ENCODE measurements around the gene CDHR3.
A peak's percentile ranks its signal among the peaks of the same experiment; 100 is the strongest.

The CDHR3 gene

GRCh38 chr7:106019470-106019820 lies 56.4 kb downstream of the CDHR3 start:
- no peaks in the 10 kb centered on the region for H3K79me2 ChIP-seq (ENCODE audit: insufficient read depth, low read length)
- no peak overlapping the region for H3K9ac ChIP-seq (ENCODE audit: low read depth, low read length, poor library complexity, severe bottlenecking)
- H3K9me2 ChIP-seq (replicated peaks; ENCODE audit: low read depth, low read length): no peaks in the 10 kb centered on the region
- no peaks in the 10 kb centered on the region for H4K20me1 ChIP-seq (ENCODE audit: insufficient read depth, low read length, poor library complexity, severe bottlenecking)
- H3K4me3 ChIP-seq (ENCODE audit: low read length, poor library complexity, severe bottlenecking): no peak overlapping the region
- H3K4me1 ChIP-seq (ENCODE audit: insufficient read depth, low read length, poor library complexity, severe bottlenecking): no peaks in the 10 kb centered on the region
- H3K4me2 ChIP-seq (ENCODE audit: low read depth, low read length, poor library complexity, severe bottlenecking): no peak overlapping the region
- peaks cover 96% of the 10 kb centered on the region for H3K27me3 ChIP-seq (ENCODE audit: insufficient read depth, low read length, poor library complexity, severe bottlenecking)
- no peaks in the 10 kb centered on the region for H3K36me3 ChIP-seq (ENCODE audit: insufficient read depth, low read length)
- no peak overlapping the region for H2AFZ ChIP-seq (ENCODE audit: low read length)
- no peak for TF ChIP-seq EZH2phosphoT487 (IDR thresholded peaks at IDR 0.05; ENCODE audit: borderline replicate concordance)
- TF ChIP-seq CTCF (conservative IDR thresholded peaks at IDR 0.05; ENCODE audit: low read length): no peak
- H3F3A ChIP-seq (ENCODE audit: low read depth): no peaks in the 10 kb centered on the region
- H3K9me3 ChIP-seq (ENCODE audit: insufficient read depth, low read depth, low read length): no peaks in the 10 kb centered on the region

- Histone ChIP-seq H2AFZ (ENCODE audit: low read length) (no peak overlapping the region), H4K20me1 (ENCODE audit: insufficient read depth, low read length, poor library complexity, severe bottlenecking) (no peaks in the 10 kb centered on the region), H3F3A (ENCODE audit: low read depth) (no peaks in the 10 kb centered on the region), H3K9ac (ENCODE audit: low read depth, low read length, poor library complexity, severe bottlenecking) (no peak overlapping the region), H3K4me3 (ENCODE audit: low read length, poor library complexity, severe bottlenecking) (no peak overlapping the region), H3K36me3 (ENCODE audit: insufficient read depth, low read length) (no peaks in the 10 kb centered on the region), H3K27me3 (ENCODE audit: insufficient read depth, low read length, poor library complexity, severe bottlenecking) (peaks cover 96% of the 10 kb centered on the region), H3K4me2 (ENCODE audit: low read depth, low read length, poor library complexity, severe bottlenecking) (no peak overlapping the region), H3K9me2 (replicated peaks; ENCODE audit: low read depth, low read length) (no peaks in the 10 kb centered on the region), H3K4me1 (ENCODE audit: insufficient read depth, low read length, poor library complexity, severe bottlenecking) (peaks cover 8% of the 10 kb centered on the region), H3K79me2 (ENCODE audit: insufficient read depth, low read length) (no peaks in the 10 kb centered on the region), H3K9me3 (ENCODE audit: insufficient read depth, low read depth, low read length) (no peaks in the 10 kb centered on the region)
- TF ChIP-seq CTCF (conservative IDR thresholded peaks at IDR 0.05; ENCODE audit: low read length): no peak
- TF ChIP-seq EZH2phosphoT487 (IDR thresholded peaks at IDR 0.05; ENCODE audit: borderline replicate concordance): no peak
Measured at GRCh38 chr7:106021151-106022067, 58.3 kb downstream of the CDHR3 start.

- Histone ChIP-seq H3K9ac (ENCODE audit: low read depth, low read length, poor library complexity, severe bottlenecking) (no peak overlapping the region), H3K4me3 (ENCODE audit: low read length, poor library complexity, severe bottlenecking) (no peak overlapping the region), H3K79me2 (ENCODE audit: insufficient read depth, low read length) (no peaks in the 10 kb centered on the region), H2AFZ (ENCODE audit: low read length) (no peak overlapping the region), H3F3A (ENCODE audit: low read depth) (no peaks in the 10 kb centered on the region), H3K4me2 (ENCODE audit: low read depth, low read length, poor library complexity, severe bottlenecking) (no peak overlapping the region), H3K36me3 (ENCODE audit: insufficient read depth, low read length) (no peaks in the 10 kb centered on the region), H4K20me1 (ENCODE audit: insufficient read depth, low read length, poor library complexity, severe bottlenecking) (no peaks in the 10 kb centered on the region), H3K4me1 (ENCODE audit: insufficient read depth, low read length, poor library complexity, severe bottlenecking) (peaks cover 11% of the 10 kb centered on the region), H3K9me2 (replicated peaks; ENCODE audit: low read depth, low read length) (no peaks in the 10 kb centered on the region), H3K27me3 (ENCODE audit: insufficient read depth, low read length, poor library complexity, severe bottlenecking) (peaks cover 96% of the 10 kb centered on the region), H3K9me3 (ENCODE audit: insufficient read depth, low read depth, low read length) (no peaks in the 10 kb centered on the region)
- TF ChIP-seq EZH2phosphoT487 (IDR thresholded peaks at IDR 0.05; ENCODE audit: borderline replicate concordance) (peak; percentile 56; the same call in 1 of the 2 replicates), CTCF (conservative IDR thresholded peaks at IDR 0.05; ENCODE audit: low read length) (no peak)
Measured at GRCh38 chr7:106022193-106022821, 59.2 kb downstream of the CDHR3 start.

All from Loucy (cell line).